DND-41 (cell line): ENCODE measurements around the gene OCSTAMP.

Experiments
- EZH2 ChIP-seq: IDR thresholded peaks from 3 replicates; pipeline ENCODE4 v1.6.1; 2012; ENCODE audit warnings: borderline replicate concordance, low read depth, mild to moderate bottlenecking, moderate library complexity, low read length, inconsistent platforms; ENCODE audit not compliant: severe bottlenecking
- TF ChIP-seq, protein P1 (sequence below): IDR thresholded peaks from 2 replicates; pipeline ENCODE4 v1.5.1; 2012; ENCODE audit warnings: borderline replicate concordance, low read length, moderate library complexity, mild to moderate bottlenecking; ENCODE audit not compliant: poor library complexity, severe bottlenecking; ENCODE audit errors: extremely low read depth

DNA sequence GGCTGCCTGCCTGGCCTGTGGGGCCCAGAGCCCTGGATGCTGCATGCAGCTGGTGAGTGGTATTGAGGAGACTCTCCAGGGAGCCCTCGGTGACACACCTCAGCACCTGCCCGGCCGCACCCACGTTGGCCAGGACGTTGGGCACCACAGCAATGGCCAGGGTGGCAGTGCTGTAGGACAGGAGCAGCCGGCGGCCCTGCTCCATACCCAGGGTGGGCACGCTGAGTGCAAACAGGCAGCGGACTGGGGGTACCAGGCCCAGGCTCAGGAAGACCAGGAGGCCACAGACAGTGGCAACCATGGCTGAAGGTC, 4.7 kb downstream of the OCSTAMP start:
- TF ChIP-seq, protein P1, sequence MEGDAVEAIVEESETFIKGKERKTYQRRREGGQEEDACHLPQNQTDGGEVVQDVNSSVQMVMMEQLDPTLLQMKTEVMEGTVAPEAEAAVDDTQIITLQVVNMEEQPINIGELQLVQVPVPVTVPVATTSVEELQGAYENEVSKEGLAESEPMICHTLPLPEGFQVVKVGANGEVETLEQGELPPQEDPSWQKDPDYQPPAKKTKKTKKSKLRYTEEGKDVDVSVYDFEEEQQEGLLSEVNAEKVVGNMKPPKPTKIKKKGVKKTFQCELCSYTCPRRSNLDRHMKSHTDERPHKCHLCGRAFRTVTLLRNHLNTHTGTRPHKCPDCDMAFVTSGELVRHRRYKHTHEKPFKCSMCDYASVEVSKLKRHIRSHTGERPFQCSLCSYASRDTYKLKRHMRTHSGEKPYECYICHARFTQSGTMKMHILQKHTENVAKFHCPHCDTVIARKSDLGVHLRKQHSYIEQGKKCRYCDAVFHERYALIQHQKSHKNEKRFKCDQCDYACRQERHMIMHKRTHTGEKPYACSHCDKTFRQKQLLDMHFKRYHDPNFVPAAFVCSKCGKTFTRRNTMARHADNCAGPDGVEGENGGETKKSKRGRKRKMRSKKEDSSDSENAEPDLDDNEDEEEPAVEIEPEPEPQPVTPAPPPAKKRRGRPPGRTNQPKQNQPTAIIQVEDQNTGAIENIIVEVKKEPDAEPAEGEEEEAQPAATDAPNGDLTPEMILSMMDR = no peak
- TF ChIP-seq EZH2 = no peak
